HepG2 (cell line): Measurements from ENCODE around the gene UBB. TPM values are rescaled to one million over a fixed set of nuclear protein-coding genes. Genes with fewer than 3 reads are reported as not detected.

ENCODE experiments used
- BCLAF1 ChIP-seq: fragments of 450-650 bp; IDR thresholded peaks from 2 replicates; pipeline ENCODE4 v1.6.1; 2017; ENCODE audit warnings: mild to moderate bottlenecking
- CENPBD1 ChIP-seq: sonication (generic); formaldehyde crosslinking; IDR thresholded peaks from 2 replicates; pipeline ENCODE4 v1.8.0; 2022; ENCODE audit warnings: missing genetic modification reagents, low read depth, mild to moderate bottlenecking, borderline replicate concordance
- HDAC1 ChIP-seq: sonication (generic); formaldehyde crosslinking; IDR thresholded peaks from 2 replicates; pipeline ENCODE4 v1.5.1; 2020; ENCODE audit warnings: mild to moderate bottlenecking, missing genetic modification reagents
- ISX ChIP-seq: sonication (generic); formaldehyde crosslinking; conservative IDR thresholded peaks from 2 replicates; pipeline ENCODE4 v1.5.0; 2020; ENCODE audit warnings: missing genetic modification reagents
- KLF12 ChIP-seq: sonication (generic); formaldehyde crosslinking; IDR thresholded peaks from 2 replicates; pipeline ENCODE4 v1.4.0; 2020; ENCODE audit warnings: missing genetic modification reagents, borderline replicate concordance
- NR1H2 ChIP-seq: sonication (generic); formaldehyde crosslinking; IDR thresholded peaks from 2 replicates; pipeline ENCODE4 v1.8.1; 2022; ENCODE audit warnings: low read depth, missing genetic modification reagents, borderline replicate concordance
- PLRG1 ChIP-seq: fragments of 450-650 bp; conservative IDR thresholded peaks from 2 replicates; pipeline ENCODE4 v1.6.1; 2016
- RERE ChIP-seq: IDR thresholded peaks from 2 replicates; pipeline ENCODE4 v1.6.1; 2016; ENCODE audit warnings: low read depth, missing genetic modification reagents, missing compliant biosample characterization
- SIN3A ChIP-seq: IDR thresholded peaks from 2 replicates; pipeline ENCODE4 v1.6.1; 2011; ENCODE audit warnings: low read depth, mild to moderate bottlenecking, control low read depth, low read length, borderline replicate concordance
- SP1 ChIP-seq, 2 experiments: fragments of 450-650 bp in 1 of 2; sonication (generic) in 1 of 2; formaldehyde crosslinking in 1 of 2; IDR thresholded peaks; 2 replicates each; pipeline versions ENCODE4 v1.4.0 to v1.6.1; 2016 to 2020; ENCODE audit warnings: missing genetic modification reagents in 1 of 2
- U2AF1 ChIP-seq: fragments of 200-400 bp; formaldehyde crosslinking; optimal IDR thresholded peaks from 2 replicates; pipeline ENCODE3; 2017; ENCODE audit warnings: mild to moderate bottlenecking, low read depth, low read length
- YEATS2 ChIP-seq: sonication (generic); formaldehyde crosslinking; IDR thresholded peaks from 2 replicates; pipeline ENCODE4 v1.4.0; 2020; ENCODE audit warnings: missing genetic modification reagents, borderline replicate concordance
- ZBTB26 ChIP-seq: IDR thresholded peaks from 2 replicates; pipeline ENCODE4 v1.6.1; 2016; ENCODE audit warnings: missing compliant biosample characterization, missing genetic modification reagents, borderline replicate concordance
- ZFY ChIP-seq: sonication (generic); formaldehyde crosslinking; IDR thresholded peaks from 2 replicates; pipeline ENCODE4 v1.4.0; 2020; ENCODE audit warnings: missing genetic modification reagents
- ZMYM4 ChIP-seq: sonication (generic); formaldehyde crosslinking; IDR thresholded peaks from 2 replicates; pipeline ENCODE4 v1.8.1; 2023; ENCODE audit warnings: mild to moderate bottlenecking, missing genetic modification reagents
- ZNF225 ChIP-seq: sonication (generic); formaldehyde crosslinking; IDR thresholded peaks from 2 replicates; pipeline ENCODE4 v1.4.0; 2020; ENCODE audit warnings: mild to moderate bottlenecking, missing genetic modification reagents
- ZNF580 ChIP-seq: IDR thresholded peaks from 2 replicates; pipeline ENCODE4 v1.6.1; 2016; ENCODE audit warnings: low read depth, borderline replicate concordance
- ZSCAN21 ChIP-seq: sonication (generic); formaldehyde crosslinking; IDR thresholded peaks from 2 replicates; pipeline ENCODE4 v1.8.0; 2022; ENCODE audit warnings: mild to moderate bottlenecking, missing genetic modification reagents, moderate library complexity, borderline replicate concordance
- polyA plus RNA-seq, 8 experiments: library from polyadenylated mRNA; depleted of rRNA in 3 of 8; stranded (reverse) in 7 of 8; unstranded in 1 of 8; fragments of >200 nt; fragmentation: Illumina TruSeq in 4 of 8; extraction: Trizol in 4 of 8; gene quantifications; 2 replicates each; pipeline versions ENCODE4 v1.2.1 to v1.2.3, GENCODE V29; 2011 to 2016; ENCODE audit warnings: low read depth in 4 of 8, missing spikeins in 1 of 8, mixed read lengths in 1 of 8; ENCODE audit not compliant: insufficient read depth in 1 of 8
- total RNA-seq, 5 experiments: library from RNA; depleted of rRNA; stranded (reverse); fragments of >200 nt; fragmentation: Illumina TruSeq; extraction: Trizol; gene quantifications; 2 replicates each; pipeline ENCODE4 v1.2.3, GENCODE V29; 2016; ENCODE audit warnings: low read depth in 1 of 5

The UBB gene
- total and polyA plus RNA-seq, 2 of the 13 experiments (the other 11 are each of a cell fraction or from before 2014, with no cell fraction given), result 1,130 to 2,066 TPM

- no peak for TF ChIP-seq RERE (CRISPR knock-in tag)
- peak; percentile 65; the same call in 1 of the 2 replicates for TF ChIP-seq KLF12
- TF ChIP-seq CENPBD1, result no peak
- peak; percentile 68 for TF ChIP-seq YEATS2 (CRISPR knock-in tag)
- 0 out of 2 replicates have a peak, but pooled peaks have one; percentile 32 for TF ChIP-seq ZNF580 (CRISPR knock-in tag)
- peak; percentile 15; the same call in 1 of the 2 replicates for TF ChIP-seq ZMYM4 (CRISPR knock-in tag)
- TF ChIP-seq ISX (CRISPR knock-in tag), result 0 out of 2 replicates have a peak, but pooled peaks have one; percentile 81
- no peak for TF ChIP-seq SIN3A
- no peak for TF ChIP-seq ZBTB26 (CRISPR knock-in tag)
- no peak for TF ChIP-seq PLRG1
- no peak for TF ChIP-seq BCLAF1
- TF ChIP-seq NR1H2 (CRISPR knock-in tag), result no peak
- no peak for TF ChIP-seq SP1 (IDR thresholded peaks at IDR 0.05)
- TF ChIP-seq SP1 (CRISPR knock-in tag; IDR thresholded peaks at IDR 0.05), result 0 out of 2 replicates have a peak, but pooled peaks have one; percentile 18
- peak; percentile 56; the same call in 1 of the 2 replicates for TF ChIP-seq HDAC1
- no peak for TF ChIP-seq U2AF1
- TF ChIP-seq ZFY (CRISPR knock-in tag), result peak; percentile 89
- TF ChIP-seq ZSCAN21, result no peak
- TF ChIP-seq ZNF225 (CRISPR knock-in tag), result peak; percentile 69; the same call in 1 of the 2 replicates
Measured at GRCh38 chr17:16353317-16354174, 27.3 kb upstream of the UBB start, which contains the start of gene CENPV (continued).
